ENCODE measurements around the gene ATG16L2.

ATG16L2 gene, protein sequence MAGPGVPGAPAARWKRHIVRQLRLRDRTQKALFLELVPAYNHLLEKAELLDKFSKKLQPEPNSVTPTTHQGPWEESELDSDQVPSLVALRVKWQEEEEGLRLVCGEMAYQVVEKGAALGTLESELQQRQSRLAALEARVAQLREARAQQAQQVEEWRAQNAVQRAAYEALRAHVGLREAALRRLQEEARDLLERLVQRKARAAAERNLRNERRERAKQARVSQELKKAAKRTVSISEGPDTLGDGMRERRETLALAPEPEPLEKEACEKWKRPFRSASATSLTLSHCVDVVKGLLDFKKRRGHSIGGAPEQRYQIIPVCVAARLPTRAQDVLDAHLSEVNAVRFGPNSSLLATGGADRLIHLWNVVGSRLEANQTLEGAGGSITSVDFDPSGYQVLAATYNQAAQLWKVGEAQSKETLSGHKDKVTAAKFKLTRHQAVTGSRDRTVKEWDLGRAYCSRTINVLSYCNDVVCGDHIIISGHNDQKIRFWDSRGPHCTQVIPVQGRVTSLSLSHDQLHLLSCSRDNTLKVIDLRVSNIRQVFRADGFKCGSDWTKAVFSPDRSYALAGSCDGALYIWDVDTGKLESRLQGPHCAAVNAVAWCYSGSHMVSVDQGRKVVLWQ

GRCh38 chr11:72814286-72815109, at the start of gene ATG16L2:
Gene ATG16L2 (plus strand): TSS chr11:72814411. CDS start chr11:72814446, 35 bp downstream.
- DNase-seq: peak; percentile 91

- DNase-seq: no peak
Measured at GRCh38 chr11:72764503-72764902, 49.7 kb upstream of the ATG16L2 start.

GRCh38 chr11:72766152-72766902, 47.9 kb upstream of the ATG16L2 start:
- no peak for DNase-seq

DNA sequence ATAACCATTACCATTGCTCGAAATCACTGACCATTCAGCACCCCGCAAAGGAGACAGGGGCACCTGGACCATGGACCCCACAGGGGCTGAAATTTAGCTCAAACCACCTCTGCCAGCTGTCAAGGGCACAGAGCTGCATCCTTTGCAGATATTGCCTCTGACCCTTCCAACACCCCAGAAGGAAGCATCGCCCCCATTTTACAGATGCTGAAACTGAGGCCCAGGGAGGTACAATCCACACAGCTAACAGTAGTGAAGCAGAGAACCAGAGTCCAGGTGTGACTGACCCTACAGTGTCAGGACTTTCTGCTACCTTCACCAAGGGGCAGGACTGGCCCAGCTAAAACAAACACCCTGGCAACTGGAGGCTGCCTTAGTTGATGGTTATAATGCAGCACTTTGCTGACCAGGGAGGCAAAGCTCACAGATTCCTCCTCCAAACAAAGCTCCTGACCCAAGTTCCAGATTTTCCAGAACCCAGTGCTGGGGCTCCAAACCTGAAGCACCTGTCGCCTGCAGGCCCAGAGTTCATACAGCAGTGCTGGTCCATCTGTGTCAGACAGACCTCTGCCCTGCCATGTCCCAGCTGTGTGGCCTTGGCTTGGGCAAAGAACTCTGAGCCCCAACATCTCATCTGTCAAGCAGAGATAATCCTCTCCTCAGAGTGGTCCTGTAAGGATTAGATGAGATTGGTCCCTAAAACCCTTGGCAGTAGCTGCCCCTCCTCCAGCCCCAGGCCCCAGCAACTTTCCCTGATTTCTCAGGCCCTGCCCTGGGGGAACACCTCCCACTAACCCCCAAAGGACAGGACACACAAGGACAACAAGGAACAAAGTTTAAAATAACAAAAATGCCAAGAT, 46.8 kb upstream of the ATG16L2 start:
- no peak for DNase-seq

DNA sequence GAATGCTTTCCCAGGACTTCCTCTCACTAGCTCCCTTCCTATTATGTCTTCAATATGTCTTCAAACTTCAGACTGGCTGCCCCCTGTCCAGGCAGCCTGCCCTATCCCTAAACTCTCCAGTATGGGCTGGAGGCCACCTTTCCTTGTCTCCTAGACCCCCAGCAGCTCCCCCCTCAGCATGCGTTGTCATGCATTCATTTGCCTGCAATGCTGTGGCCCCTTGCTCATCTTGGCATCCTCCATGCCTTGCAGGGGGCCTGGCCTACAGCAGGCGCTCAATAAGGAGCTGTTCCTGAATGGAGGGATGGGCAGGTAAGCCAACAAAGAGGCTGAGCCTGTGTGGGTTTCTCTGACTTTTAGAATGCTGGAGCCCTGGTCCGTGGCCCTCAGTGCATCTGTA, 45.6 kb upstream of the ATG16L2 start:
- no peak for DNase-seq

GRCh38 chr11:72769680-72770079, 44.5 kb upstream of the ATG16L2 start:
- DNase-seq: no peak

DNA sequence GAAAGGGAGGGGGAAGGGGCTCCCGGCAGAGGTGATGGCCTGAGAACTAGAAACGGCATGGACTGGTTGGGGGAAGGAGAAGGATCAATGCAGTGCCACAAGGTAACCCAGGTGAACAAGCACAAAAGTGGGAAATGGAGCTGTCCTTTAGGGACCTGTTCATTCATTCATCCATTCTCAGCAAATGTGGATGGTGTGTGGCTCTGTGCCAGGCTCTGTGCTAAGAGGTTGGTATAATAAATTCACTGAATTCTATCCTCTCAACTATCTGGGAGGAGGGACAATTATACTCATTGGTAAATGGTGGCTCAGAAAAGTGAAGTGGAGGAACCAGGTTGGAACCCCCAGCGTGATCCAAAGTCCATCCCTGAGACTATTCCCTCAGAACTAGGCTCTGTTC, 43.4 kb upstream of the ATG16L2 start:
- no peak for DNase-seq

GRCh38 chr11:72771507-72771906, 42.7 kb upstream of the ATG16L2 start:
- DNase-seq: no peak

GRCh38 chr11:72772059-72772458, 42.2 kb upstream of the ATG16L2 start:
- no peak for DNase-seq

DNA sequence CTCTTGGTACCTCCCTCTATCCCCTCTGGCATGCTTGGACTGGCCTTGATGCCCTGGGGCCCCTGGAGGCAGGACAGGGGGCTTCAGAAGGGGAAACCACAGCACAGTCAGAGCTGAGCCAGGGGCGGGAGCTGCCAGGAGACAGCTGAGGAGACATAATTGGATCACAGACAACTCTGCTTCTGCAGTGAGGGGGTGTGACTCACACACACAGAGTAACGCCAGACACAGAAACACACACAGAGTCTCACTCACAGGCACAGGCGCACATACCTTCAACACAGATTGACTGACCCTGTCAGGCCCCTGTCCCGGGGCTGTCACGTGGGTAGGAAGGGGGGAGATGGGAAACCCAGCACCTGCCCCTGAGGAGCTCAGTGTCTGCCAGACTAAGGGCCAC, 40.9 kb upstream of the ATG16L2 start:
- DNase-seq: no peak

- DNase-seq: no peak
Measured at GRCh38 chr11:72773696-72774095, 40.5 kb upstream of the ATG16L2 start.

GRCh38 chr11:72774499-72774898, 39.7 kb upstream of the ATG16L2 start:
- DNase-seq: no peak

GRCh38 chr11:72775288-72776110, 38.7 kb upstream of the ATG16L2 start:
- no peak for DNase-seq

- no peak for DNase-seq
Measured at GRCh38 chr11:72776117-72776843, 37.9 kb upstream of the ATG16L2 start.

GRCh38 chr11:72776844-72777754, 37.1 kb upstream of the ATG16L2 start:
- no peak for DNase-seq

DNA sequence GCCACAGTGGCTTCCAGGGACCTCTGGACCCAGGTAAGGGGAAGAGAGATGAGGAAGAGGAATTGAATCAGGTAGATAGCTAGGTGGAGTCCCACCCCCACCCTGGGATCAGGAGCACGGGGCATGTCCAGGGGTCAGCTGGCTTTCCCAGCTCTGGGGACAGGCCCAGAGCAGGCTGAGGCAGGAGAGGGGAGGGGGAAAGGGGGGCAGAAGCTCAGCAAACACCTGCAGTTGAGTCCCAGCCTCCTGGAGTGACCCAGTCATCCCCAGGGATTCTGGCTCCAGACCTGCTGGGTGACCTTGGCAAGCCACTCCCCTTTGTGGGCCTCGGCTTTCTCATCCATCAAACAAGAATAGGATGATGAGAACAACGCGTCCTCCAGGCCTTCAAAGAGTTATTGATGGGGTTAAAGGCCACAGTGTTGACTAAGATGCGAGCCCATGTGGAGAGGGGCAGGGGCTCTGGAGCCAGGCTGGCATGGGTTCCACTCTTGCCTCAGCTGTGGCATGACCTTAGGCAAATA, 36.4 kb upstream of the ATG16L2 start:
- DNase-seq: no peak

GRCh38 chr11:72778535-72779494, 35.4 kb upstream of the ATG16L2 start:
- DNase-seq: no peak

Measured in activated CD8-positive, alpha-beta memory T cell treated with anti-CD3 and anti-CD28 coated beads, Interleukin-2, amount 50 U/mL, for 4 hours (primary cell).